Duodenal mucosa (tissue), 2 donors: ENCODE results near the gene DOK6.

Source experiments
- H3K27ac ChIP-seq: one replicate; pipeline ENCODE4 v1.7.0; 2013; ENCODE audit warnings: low read depth, low read length
- H3K27me3 ChIP-seq, 2 donors: one replicate each; pipeline ENCODE4 v1.7.0; 2013; ENCODE audit warnings: low read length in 2 of 2, control low read depth in 1 of 2; ENCODE audit not compliant: insufficient read depth in 2 of 2, control insufficient read depth in 1 of 2
- H3K36me3 ChIP-seq, 2 donors: one replicate each; pipeline ENCODE4 v1.7.0; 2013; ENCODE audit warnings: low read length in 2 of 2, control low read depth in 1 of 2; ENCODE audit not compliant: insufficient read depth in 2 of 2, control insufficient read depth in 1 of 2
- H3K4me1 ChIP-seq, 2 donors: one replicate each; pipeline ENCODE4 v1.7.0; 2013; ENCODE audit warnings: low read length in 2 of 2, control low read depth in 1 of 2; ENCODE audit not compliant: insufficient read depth in 2 of 2, control insufficient read depth in 1 of 2
- H3K4me3 ChIP-seq, 2 donors: one replicate each; pipeline ENCODE4 v1.7.0; 2013; ENCODE audit warnings: low read length in 2 of 2, low read depth in 1 of 2
- H3K9ac ChIP-seq, 2 donors: one replicate each; pipeline ENCODE4 v1.7.0; 2013; ENCODE audit warnings: low read length in 2 of 2, low read depth in 1 of 2
- H3K9me3 ChIP-seq, 2 donors: one replicate each; pipeline ENCODE4 v1.7.0; 2013; ENCODE audit warnings: low read length in 2 of 2, control low read depth in 1 of 2; ENCODE audit not compliant: control insufficient read depth in 1 of 2

Gene DOK6

GRCh38 chr18:69894467-69894866 is 493.8 kb downstream of the DOK6 start:
- no peaks in the 10 kb centered on the region for H3K27me3 ChIP-seq
- no peak overlapping the region for H3K27ac ChIP-seq
- H3K9ac ChIP-seq, result no peak overlapping the region
- no peaks in the 10 kb centered on the region for H3K9me3 ChIP-seq
- no peak overlapping the region for H3K4me3 ChIP-seq
- no peaks in the 10 kb centered on the region for H3K36me3 ChIP-seq
- no peaks in the 10 kb centered on the region for H3K4me1 ChIP-seq

GRCh38 chr18:69895066-69896047 is 494.7 kb downstream of the DOK6 start:
- H3K36me3 ChIP-seq, result no peaks in the 10 kb centered on the region
- no peaks in the 10 kb centered on the region for H3K27me3 ChIP-seq
- H3K4me1 ChIP-seq, result no peaks in the 10 kb centered on the region
- no peak overlapping the region for H3K4me3 ChIP-seq
- H3K9ac ChIP-seq, result no peak overlapping the region
- no peaks in the 10 kb centered on the region for H3K9me3 ChIP-seq
- no peak overlapping the region for H3K27ac ChIP-seq

GRCh38 chr18:69897397-69898108 is 496.9 kb downstream of the DOK6 start:
- Histone ChIP-seq H3K9me3 (no peaks in the 10 kb centered on the region), H3K4me1 (no peaks in the 10 kb centered on the region), H3K9ac (no peak overlapping the region), H3K36me3 (no peaks in the 10 kb centered on the region), H3K27me3 (no peaks in the 10 kb centered on the region), H3K4me3 (no peak overlapping the region), H3K27ac (no peak overlapping the region)

GRCh38 chr18:69898241-69898861 is 497.7 kb downstream of the DOK6 start:
- no peaks in the 10 kb centered on the region for H3K27me3 ChIP-seq
- no peak overlapping the region for H3K9ac ChIP-seq
- H3K9me3 ChIP-seq, result no peaks in the 10 kb centered on the region
- H3K27ac ChIP-seq, result no peak overlapping the region
- H3K36me3 ChIP-seq, result no peaks in the 10 kb centered on the region
- no peaks in the 10 kb centered on the region for H3K4me1 ChIP-seq
- no peak overlapping the region for H3K4me3 ChIP-seq
